ENCODE measurements around the gene CTNNAL1.

- TF ChIP-seq CTCF (IDR thresholded peaks at IDR 0.05) (no peak), POLR2A (IDR thresholded peaks at IDR 0.05; ENCODE audit: low read depth) (no peak), EP300 (IDR thresholded peaks at IDR 0.05) (no peak)
Measured at GRCh38 chr9:108956631-108957026, 56.7 kb downstream of the CTNNAL1 start.

Measured in esophagus muscularis mucosa (tissue), 4 donors.